ENCODE data around the gene URGCP. TPM values are rescaled to one million over a fixed set of nuclear protein-coding genes. Genes with fewer than 3 reads are reported as not detected.

URGCP gene
- total and polyA plus RNA-seq, 2 of the 4 experiments (the other 2 are of a cell fraction), result 22.0 to 25.5 TPM

- TF ChIP-seq CTCF (conservative IDR thresholded peaks at IDR 0.05; ENCODE audit: low read depth, low read length) (no peak), MXI1 (IDR thresholded peaks at IDR 0.05; ENCODE audit: borderline replicate concordance, low read depth, low read length) (no peak)
Measured at GRCh38 chr7:43906331-43907010, at the start of gene URGCP (continued).

GRCh38 chr7:43956027-43956426, 49.6 kb upstream of the URGCP start:
- no peaks in the 10 kb centered on the region for H3K27me3 ChIP-seq (ENCODE audit: control insufficient read depth, insufficient read depth, low read length)
- H2BK15ac ChIP-seq (ENCODE audit: low read depth, low read length), result no peak overlapping the region
- H2AK5ac ChIP-seq (ENCODE audit: low read depth, low read length), result no peak overlapping the region
- H4K91ac ChIP-seq (ENCODE audit: insufficient read depth, low read depth, low read length), result no peak overlapping the region
- H3K27ac ChIP-seq (ENCODE audit: insufficient read depth, low read length), result no peak overlapping the region
- no peaks in the 10 kb centered on the region for H3K4me1 ChIP-seq (ENCODE audit: control insufficient read depth, insufficient read depth, low read length)
- dilution Hi-C loops (cut with HindIII; ENCODE audit: low sequenced_read_pairs, unreplicated experiment), result no loop called here
- no peak overlapping the region for H3K18ac ChIP-seq (ENCODE audit: low read depth, low read length)
- H2AFZ ChIP-seq (replicated peaks; ENCODE audit: low read length, poor library complexity), result no peak overlapping the region
- WGBS, 2 experiments (ENCODE audit: extremely low coverage in 2 of 2, insufficient read length in 1 of 2), result no CpG with 5 or more reads among the region's 3 CpGs
- intact Hi-C loops (cut with micrococcal nuclease), result no loop called here
- peaks cover 7% of the 10 kb centered on the region; the same call in 1 of the 2 replicates for H3K36me3 ChIP-seq (ENCODE audit: control insufficient read depth, insufficient read depth, low read length)
- H3K14ac ChIP-seq (replicated peaks; ENCODE audit: low read depth, low read length), result no peak overlapping the region
- CTCF ChIA-PET, result no interaction called here
- H3K4me3 ChIP-seq (ENCODE audit: insufficient read depth, low read depth, low read length), result no peak overlapping the region
- no peak overlapping the region for H4K8ac ChIP-seq (ENCODE audit: low read depth in 2 of 2, low read length in 2 of 2)
- H3K4me2 ChIP-seq (ENCODE audit: low read depth, low read length), result no peak overlapping the region
- POLR2A ChIA-PET (ENCODE audit: unreplicated experiment), result no interaction called here
- no peak overlapping the region for H2BK20ac ChIP-seq (ENCODE audit: low read depth, low read length)
- DNase-seq (no peak), ATAC-seq (ENCODE audit: low read depth) (no peak)
- in situ Hi-C loops (cut with MboI; ENCODE audit: low sequenced_read_pairs), result no loop called here
- H2BK5ac ChIP-seq (ENCODE audit: low read depth, low read length, poor library complexity, severe bottlenecking), result no peak overlapping the region
- no peak overlapping the region for H2AK9ac ChIP-seq (replicated peaks; ENCODE audit: low read depth, low read length, poor library complexity)
- H4K20me1 ChIP-seq (ENCODE audit: insufficient read depth, low read length), result no peaks in the 10 kb centered on the region
- H3K9ac ChIP-seq (ENCODE audit: low read depth, low read length), result no peak overlapping the region
- no peaks in the 10 kb centered on the region for H3K9me1 ChIP-seq (ENCODE audit: insufficient read depth, low read length)
- H3K79me1 ChIP-seq (ENCODE audit: low read depth in 1 of 2, low read length in 2 of 2), result no peaks in the 10 kb centered on the region
- H3K4ac ChIP-seq (ENCODE audit: low read depth, low read length), result no peak overlapping the region
- BruUV-seq (replicated peaks), result no TSS peak
- no peak overlapping the region for H4K5ac ChIP-seq (ENCODE audit: low read depth, low read length)
- no peak overlapping the region for H3K56ac ChIP-seq (ENCODE audit: extremely low read depth, insufficient read depth, low read length)
- no peak overlapping the region for H3K23ac ChIP-seq (ENCODE audit: low read depth, low read length)
- no peak overlapping the region for H2BK120ac ChIP-seq (ENCODE audit: low read depth, low read length)
- no peaks in the 10 kb centered on the region for H3K9me3 ChIP-seq (ENCODE audit: control insufficient read depth, insufficient read depth, low read length)
- TF ChIP-seq CEBPB (IDR thresholded peaks at IDR 0.05; ENCODE audit: low read depth, low read length) (no peak), MAZ (IDR thresholded peaks at IDR 0.05; ENCODE audit: borderline replicate concordance, low read depth, low read length) (no peak), USF2 (IDR thresholded peaks at IDR 0.05; ENCODE audit: low read depth, low read length) (no peak), POLR2A (IDR thresholded peaks at IDR 0.05; ENCODE audit: low read depth, low read length) (no peak), CTCF (conservative IDR thresholded peaks at IDR 0.05; ENCODE audit: low read depth, low read length) (no peak), RFX5 (IDR thresholded peaks at IDR 0.05; ENCODE audit: low read depth, low read length) (no peak), MXI1 (IDR thresholded peaks at IDR 0.05; ENCODE audit: borderline replicate concordance, low read depth, low read length) (no peak), CHD1 (IDR thresholded peaks at IDR 0.05; ENCODE audit: low read depth, low read length) (no peak), ELK1 (IDR thresholded peaks at IDR 0.05; ENCODE audit: borderline replicate concordance, low read depth, low read length) (no peak), MAFK (IDR thresholded peaks at IDR 0.05; ENCODE audit: low read depth, low read length) (no peak)
